Spleen (tissue), 7 donors: Measurements from ENCODE around the gene PDIA5.

ENCODE experiments used
- CTCF ChIP-seq, 11 experiments: fragments of 200-600 bp in 7 of 11; fragments of 450-650 bp in 4 of 11; sonication (generic) in 4 of 11; IDR thresholded peaks in 8 of 11; conservative IDR thresholded peaks in 3 of 11; 1 replicate in 7 of 11; 2 replicates in 4 of 11; pipeline versions ENCODE4 v1.4.0 to v1.8.0; 2016 to 2021; ENCODE audit warnings: antibody characterized with exemption in 11 of 11, inconsistent platforms in 4 of 11, mild to moderate bottlenecking in 1 of 11
- POLR2AphosphoS5 ChIP-seq, 3 donors: sonication (generic); formaldehyde crosslinking; IDR thresholded peaks; one replicate each; pipeline ENCODE4 v1.5.1; 2017; ENCODE audit warnings: antibody characterized with exemption in 3 of 3
- donor health status: DM: no; HTN: no; CAD: no; lungs with moderate emphysema.
- donor health status: DM: no; HTN: no; CAD: no.
- donor health status: DM: no; HTN: no; CAD: no.

GRCh38 chr3:123042413-123042812 lies 24.4 kb upstream of the PDIA5 start:
- TF ChIP-seq POLR2AphosphoS5 (IDR thresholded peaks at IDR 0.05) (peak in 1 of 3 donors; percentile 26), CTCF (IDR thresholded peaks at IDR 0.05 in 8 of 11, conservative IDR thresholded peaks at IDR 0.05 in 3 of 11) (no peak)
